Activated CD8-positive, alpha-beta T cell treated with anti-CD3 and anti-CD28 coated beads, Interleukin-2, amount 10 ng/mL, durations not matched to agents 7 days and 5 days (primary cell): Measurements from ENCODE around the gene PPP1R13B. TPM values are rescaled to one million over a fixed set of nuclear protein-coding genes. Genes with fewer than 3 reads are reported as not detected.

Experiments used
- ATAC-seq: fragments of 150-1000 bp; cut with Tn5 transposase; one replicate; pipeline ENCODE4 v1.10.0; 2021; ENCODE audit warnings: moderate library complexity
- CTCF ChIA-PET: fragments of 350-600 bp; sonication (Branson Sonifier 250); formaldehyde crosslinking; loops from one replicate; lab custom pipeline; 2021; ENCODE audit warnings: antibody characterized with exemption; lab: Charles Lee
- POLR2A ChIA-PET: fragments of 350-600 bp; sonication (Branson Sonifier 250); formaldehyde crosslinking; loops from one replicate; lab custom pipeline; 2021; ENCODE audit warnings: antibody characterized with exemption; lab: Charles Lee
- DNase-seq: peaks from one replicate; pipeline ENCODE4 v3.0.0-alpha.2; 2020
- H3K27ac Mint-ChIP-seq: one replicate; pipeline ENCODE4 v1.8.0; 2021; ENCODE audit warnings: mild to moderate bottlenecking, mixed read lengths
- H3K27me3 Mint-ChIP-seq: one replicate; pipeline ENCODE4 v1.8.0; 2021; ENCODE audit warnings: low read depth, mixed read lengths
- H3K36me3 Mint-ChIP-seq: one replicate; pipeline ENCODE4 v1.8.0; 2021; ENCODE audit warnings: low read depth, mixed read lengths
- H3K4me1 Mint-ChIP-seq: one replicate; pipeline ENCODE4 v1.8.0; 2021; ENCODE audit warnings: low read depth, mixed read lengths
- H3K4me3 Mint-ChIP-seq: one replicate; pipeline ENCODE4 v1.8.0; 2021; ENCODE audit warnings: mild to moderate bottlenecking, mixed read lengths
- H3K9me3 Mint-ChIP-seq: one replicate; pipeline ENCODE4 v1.8.0; 2022; ENCODE audit warnings: mixed read lengths; ENCODE audit not compliant: insufficient read depth
- total RNA-seq, 2 experiments: library from RNA; stranded (reverse); gene quantifications; one replicate each; pipeline ENCODE4 v1.2.3, GENCODE V29; 2021

The PPP1R13B gene
- total RNA-seq, 2 experiments from 2014 or later = 11.9 to 12.6 TPM

DNA sequence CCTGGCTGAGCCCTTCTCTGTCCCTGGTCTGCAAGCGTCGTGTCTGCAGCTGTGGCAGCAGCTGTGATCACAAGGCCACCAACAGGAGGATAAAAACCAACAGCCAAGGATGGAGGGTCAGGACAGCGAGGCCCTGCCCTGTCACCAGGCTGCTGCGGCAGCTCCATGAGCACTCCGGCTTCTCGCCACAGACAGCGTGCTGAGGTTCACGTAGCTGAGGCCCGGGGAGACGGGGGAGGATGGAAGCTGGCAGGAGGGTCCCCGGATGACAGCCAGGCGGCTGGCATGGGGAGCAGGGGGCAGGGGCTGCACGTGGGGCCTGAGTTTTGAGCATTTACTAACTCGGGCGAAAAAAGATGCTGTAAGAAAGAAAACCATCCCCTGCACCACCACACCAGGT is 137.6 kb downstream of the PPP1R13B start:
- Mint-ChIP-seq H3K9me3 (no peaks in the 10 kb centered on the region), H3K27me3 (no peaks in the 10 kb centered on the region), H3K36me3 (peaks cover 47% of the 10 kb centered on the region), H3K27ac (no peak overlapping the region), H3K4me1 (peaks cover 40% of the 10 kb centered on the region), H3K4me3 (no peak overlapping the region)
- POLR2A ChIA-PET = interaction anchor here (0.8 kb wide), 1 partner anchor 332 kb away, joined by 3 read pairs; no protein-coding TSS in a partner anchor
- CTCF ChIA-PET = interaction anchor here (0.6 kb wide), 1 partner anchor 202 kb away, joined by 3 read pairs; no protein-coding TSS in a partner anchor
- no peak for DNase-seq
- no peak for ATAC-seq

DNA sequence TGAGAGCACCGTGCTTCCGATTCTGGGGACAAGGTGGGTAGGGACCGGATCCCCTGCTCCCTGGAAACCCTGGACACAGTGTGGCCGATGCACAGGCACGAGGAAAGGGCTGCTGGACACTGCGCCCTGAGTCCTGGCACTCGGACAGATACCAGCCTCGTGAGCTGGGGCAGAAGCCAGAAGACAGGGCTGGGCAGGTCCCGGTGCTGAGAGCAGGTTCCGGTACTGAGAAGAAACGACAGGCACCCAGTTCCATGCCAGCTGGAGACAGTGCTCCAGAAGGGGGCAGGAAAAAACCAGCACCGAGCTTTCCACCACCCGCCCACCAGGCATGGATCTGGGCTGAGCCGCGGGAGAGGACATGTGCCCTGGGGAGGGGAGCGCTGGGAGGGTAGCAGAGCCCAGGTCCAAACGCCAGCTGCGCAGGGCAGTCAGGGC is 138.6 kb downstream of the PPP1R13B start:
- Mint-ChIP-seq H3K9me3 (no peaks in the 10 kb centered on the region), H3K36me3 (peaks cover 47% of the 10 kb centered on the region), H3K4me3 (no peak overlapping the region), H3K4me1 (peaks cover 35% of the 10 kb centered on the region), H3K27me3 (no peaks in the 10 kb centered on the region), H3K27ac (no peak overlapping the region)
- ATAC-seq = no peak
- CTCF ChIA-PET = no interaction called here
- no peak for DNase-seq
- POLR2A ChIA-PET = no interaction called here

DNA sequence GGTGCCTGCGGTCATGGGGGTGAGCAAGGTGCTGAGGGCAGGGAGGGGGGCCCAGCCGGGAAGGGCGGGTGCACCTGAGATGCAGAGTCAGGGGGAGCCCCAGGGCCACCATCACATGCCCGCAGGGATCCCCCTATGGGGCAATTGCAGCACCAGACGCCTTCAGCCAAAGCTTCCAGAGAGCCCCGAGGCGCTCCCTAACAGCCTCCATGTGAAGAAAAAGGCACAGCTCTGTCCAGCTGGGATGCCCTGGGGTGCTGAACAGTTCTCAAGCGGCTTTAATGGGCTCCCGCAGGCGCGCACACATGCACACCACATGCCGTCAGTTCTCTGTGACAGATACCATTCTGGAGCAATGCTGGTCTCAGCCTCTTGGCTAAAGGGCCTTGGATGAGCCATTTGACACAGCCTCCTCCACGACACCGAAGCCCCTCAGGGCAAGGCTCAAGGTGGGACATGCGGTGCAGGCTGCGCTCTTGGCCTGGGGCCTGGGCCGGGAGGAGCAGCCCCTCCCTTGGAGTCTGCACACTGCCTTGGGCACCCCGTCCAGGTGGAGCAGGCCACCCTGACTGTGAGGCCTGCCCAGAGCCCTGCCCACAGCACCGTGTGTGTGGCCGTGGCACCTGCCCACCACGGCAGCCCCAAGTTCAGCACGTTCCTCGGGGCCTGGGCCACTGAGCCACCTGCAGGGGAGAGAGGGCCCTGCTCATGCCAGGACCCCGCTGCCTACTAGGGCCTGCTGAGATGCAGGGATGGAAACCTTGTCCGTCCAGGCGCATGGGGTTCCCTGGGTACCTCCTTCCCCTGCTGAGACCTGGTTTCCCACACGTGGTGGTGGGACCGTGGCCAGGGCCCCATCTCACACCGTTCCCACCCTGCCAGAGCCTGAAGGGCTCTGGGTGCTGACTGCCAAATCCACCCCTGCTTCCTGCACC is 139.8 kb downstream of the PPP1R13B start:
- POLR2A ChIA-PET = no interaction called here
- Mint-ChIP-seq H3K9me3 (no peaks in the 10 kb centered on the region), H3K36me3 (peaks cover 47% of the 10 kb centered on the region), H3K27ac (peak overlapping the region; percentile 43), H3K4me1 (peaks cover 24% of the 10 kb centered on the region), H3K4me3 (no peak overlapping the region), H3K27me3 (no peaks in the 10 kb centered on the region)
- ATAC-seq (no peak), DNase-seq (no peak)
- CTCF ChIA-PET = no interaction called here

DNA sequence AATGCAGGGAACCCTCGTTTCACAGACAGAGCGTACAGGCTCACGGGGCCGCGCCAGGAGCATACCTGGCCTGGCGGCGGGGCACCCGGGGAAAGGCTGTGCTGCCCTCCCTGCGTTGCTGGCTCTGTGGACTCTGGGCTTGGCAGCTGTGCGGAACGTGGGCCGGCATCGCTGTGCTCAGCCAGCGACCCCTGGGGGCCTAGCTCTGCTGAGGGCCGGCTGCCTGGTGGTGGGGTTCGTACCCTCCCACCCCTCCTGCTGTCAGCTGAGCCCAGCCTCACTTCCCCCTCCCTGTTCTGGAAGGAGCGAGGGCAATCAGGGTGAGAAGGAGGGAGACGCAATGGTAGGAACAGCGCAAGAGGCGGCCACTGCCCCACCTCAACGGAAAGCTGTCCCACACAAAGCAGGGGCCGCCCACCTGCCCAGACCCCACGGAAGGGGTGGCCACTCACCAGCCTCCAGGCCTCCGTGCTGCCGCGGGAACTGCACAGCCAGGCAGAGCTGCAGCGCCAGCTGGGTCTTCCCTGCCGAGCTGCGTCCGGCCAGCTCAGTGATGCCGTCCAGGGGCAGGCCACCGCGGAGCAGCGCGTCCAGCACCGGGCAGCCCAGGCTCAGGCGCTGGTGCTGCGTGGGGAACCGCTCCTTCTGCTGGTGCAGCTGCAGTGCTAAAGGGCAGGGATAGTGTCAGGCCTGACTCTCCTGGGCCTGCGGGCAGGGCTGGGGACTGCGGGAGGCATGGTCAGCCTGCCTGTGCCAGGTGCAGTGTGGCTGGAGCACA is 140.6 kb downstream of the PPP1R13B start:
- Mint-ChIP-seq H3K4me1 (peaks cover 15% of the 10 kb centered on the region), H3K9me3 (no peaks in the 10 kb centered on the region), H3K36me3 (peaks cover 47% of the 10 kb centered on the region), H3K27ac (no peak overlapping the region), H3K27me3 (no peaks in the 10 kb centered on the region), H3K4me3 (no peak overlapping the region)
- DNase-seq (no peak), ATAC-seq (no peak)
- ChIA-PET POLR2A (interaction anchor here (0.8 to 1.9 kb wide), 2 partner anchors 8 to 22 kb away, joined by 3 to 8 read pairs; partner anchors contain the start of genes XRCC3 and ZFYVE21), CTCF (interaction anchor here (0.6 kb wide), 1 partner anchor 166 kb away, joined by 3 read pairs; no protein-coding TSS in a partner anchor)

DNA sequence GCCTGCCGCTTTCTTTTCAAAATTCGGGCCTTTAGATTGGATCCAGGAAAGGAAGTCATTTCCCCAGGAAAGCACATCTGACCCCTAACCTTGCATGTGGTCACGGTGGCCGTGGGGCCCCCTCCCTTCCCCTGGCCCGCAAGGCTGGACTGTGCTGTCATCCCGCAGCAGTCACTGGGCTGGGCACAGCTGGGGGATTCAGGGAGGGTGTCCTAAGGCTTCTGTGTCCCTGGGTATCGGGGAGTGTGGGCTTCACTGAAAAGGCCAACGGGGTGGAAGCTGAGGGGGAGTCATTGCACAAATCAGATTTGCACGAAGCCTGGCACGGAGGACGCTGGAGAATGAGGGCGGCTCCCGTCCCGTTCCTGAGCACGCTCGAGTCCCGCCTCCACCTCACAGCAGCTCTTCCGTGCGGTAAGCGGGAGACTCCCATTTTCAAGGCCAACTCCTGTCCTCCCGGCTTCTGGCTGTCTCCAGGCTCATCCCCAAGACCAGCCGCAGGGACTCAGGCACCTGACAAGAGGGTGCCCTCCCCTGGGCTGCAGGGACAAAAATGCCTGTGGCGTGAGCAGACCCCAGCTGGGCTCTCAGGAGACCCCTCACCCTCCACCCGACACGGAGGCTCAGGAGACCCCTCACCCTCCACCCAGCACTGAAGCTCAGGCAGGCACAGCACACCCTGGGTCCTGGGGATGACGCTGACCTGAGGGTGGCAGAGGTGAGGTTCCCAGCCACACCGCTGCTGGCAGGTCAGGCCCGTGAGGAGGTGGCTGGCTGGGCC is 141.7 kb downstream of the PPP1R13B start:
- ChIA-PET CTCF (no interaction called here), POLR2A (interaction anchor here (0.8 to 1.9 kb wide), 2 partner anchors 9 to 21 kb away, joined by 3 to 8 read pairs; partner anchors contain the start of genes XRCC3 and ZFYVE21)
- Mint-ChIP-seq H3K4me3 (no peak overlapping the region), H3K4me1 (peaks cover 11% of the 10 kb centered on the region), H3K27ac (no peak overlapping the region), H3K36me3 (peaks cover 43% of the 10 kb centered on the region), H3K27me3 (no peaks in the 10 kb centered on the region), H3K9me3 (no peaks in the 10 kb centered on the region)
- ATAC-seq (no peak), DNase-seq (no peak)

DNA sequence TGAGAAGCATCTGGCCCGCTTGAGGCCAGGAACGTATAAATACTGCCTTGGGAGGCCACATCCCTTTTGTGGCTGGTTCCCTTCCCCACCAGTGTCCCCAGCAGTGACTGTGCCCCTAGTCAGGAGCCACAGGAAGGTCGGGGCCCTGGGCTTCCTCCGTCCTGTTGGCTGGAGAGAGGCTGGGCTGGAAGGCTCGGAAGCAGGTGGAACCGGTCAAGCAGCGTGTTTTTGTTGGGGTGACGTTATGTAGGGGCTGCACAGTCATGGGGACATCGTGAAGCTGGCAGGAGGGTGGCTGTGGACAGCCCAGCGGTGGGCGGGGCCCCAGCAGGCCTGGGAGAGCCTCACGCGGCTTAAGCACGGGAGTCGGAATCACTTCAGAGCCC is 142.3 kb downstream of the PPP1R13B start:
- no peaks in the 10 kb centered on the region for H3K27me3 Mint-ChIP-seq
- H3K4me3 Mint-ChIP-seq = no peak overlapping the region
- CTCF ChIA-PET = no interaction called here
- no peak overlapping the region for H3K27ac Mint-ChIP-seq
- H3K9me3 Mint-ChIP-seq = no peaks in the 10 kb centered on the region
- DNase-seq (no peak), ATAC-seq (no peak)
- H3K4me1 Mint-ChIP-seq = peaks cover 11% of the 10 kb centered on the region
- POLR2A ChIA-PET = interaction anchor here (1.9 kb wide), 1 partner anchor 10 kb away, joined by 8 read pairs; the partner anchor contains the start of genes XRCC3 and ZFYVE21
- peaks cover 42% of the 10 kb centered on the region for H3K36me3 Mint-ChIP-seq

DNA sequence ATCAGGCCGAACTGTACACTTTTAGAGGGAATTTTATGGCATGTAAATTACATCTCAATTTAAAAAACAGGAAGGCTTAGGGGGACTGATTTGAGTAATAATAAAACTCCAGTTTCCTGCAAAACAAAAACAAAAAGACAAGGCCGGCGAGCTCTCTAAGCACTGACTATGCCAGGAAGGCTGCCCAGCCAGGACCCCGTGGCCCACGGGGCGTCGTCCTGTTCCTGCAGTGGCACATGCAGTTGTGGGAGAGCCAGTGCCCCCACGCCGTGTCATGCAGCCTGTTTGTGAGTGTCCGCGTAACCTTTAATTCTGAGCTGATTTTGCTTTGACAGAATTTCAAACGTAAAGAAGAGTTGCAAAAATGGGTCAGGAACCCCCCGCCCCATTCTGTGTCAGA is 142.7 kb downstream of the PPP1R13B start:
- ChIA-PET CTCF (no interaction called here), POLR2A (interaction anchor here (1.9 kb wide), 1 partner anchor 10 kb away, joined by 8 read pairs; the partner anchor contains the start of genes XRCC3 and ZFYVE21)
- H3K9me3 Mint-ChIP-seq = no peaks in the 10 kb centered on the region
- H3K36me3 Mint-ChIP-seq = peaks cover 42% of the 10 kb centered on the region
- no peak overlapping the region for H3K27ac Mint-ChIP-seq
- no peaks in the 10 kb centered on the region for H3K27me3 Mint-ChIP-seq
- H3K4me1 Mint-ChIP-seq = peaks cover 11% of the 10 kb centered on the region
- no peak for DNase-seq
- ATAC-seq = no peak
- no peak overlapping the region for H3K4me3 Mint-ChIP-seq

DNA sequence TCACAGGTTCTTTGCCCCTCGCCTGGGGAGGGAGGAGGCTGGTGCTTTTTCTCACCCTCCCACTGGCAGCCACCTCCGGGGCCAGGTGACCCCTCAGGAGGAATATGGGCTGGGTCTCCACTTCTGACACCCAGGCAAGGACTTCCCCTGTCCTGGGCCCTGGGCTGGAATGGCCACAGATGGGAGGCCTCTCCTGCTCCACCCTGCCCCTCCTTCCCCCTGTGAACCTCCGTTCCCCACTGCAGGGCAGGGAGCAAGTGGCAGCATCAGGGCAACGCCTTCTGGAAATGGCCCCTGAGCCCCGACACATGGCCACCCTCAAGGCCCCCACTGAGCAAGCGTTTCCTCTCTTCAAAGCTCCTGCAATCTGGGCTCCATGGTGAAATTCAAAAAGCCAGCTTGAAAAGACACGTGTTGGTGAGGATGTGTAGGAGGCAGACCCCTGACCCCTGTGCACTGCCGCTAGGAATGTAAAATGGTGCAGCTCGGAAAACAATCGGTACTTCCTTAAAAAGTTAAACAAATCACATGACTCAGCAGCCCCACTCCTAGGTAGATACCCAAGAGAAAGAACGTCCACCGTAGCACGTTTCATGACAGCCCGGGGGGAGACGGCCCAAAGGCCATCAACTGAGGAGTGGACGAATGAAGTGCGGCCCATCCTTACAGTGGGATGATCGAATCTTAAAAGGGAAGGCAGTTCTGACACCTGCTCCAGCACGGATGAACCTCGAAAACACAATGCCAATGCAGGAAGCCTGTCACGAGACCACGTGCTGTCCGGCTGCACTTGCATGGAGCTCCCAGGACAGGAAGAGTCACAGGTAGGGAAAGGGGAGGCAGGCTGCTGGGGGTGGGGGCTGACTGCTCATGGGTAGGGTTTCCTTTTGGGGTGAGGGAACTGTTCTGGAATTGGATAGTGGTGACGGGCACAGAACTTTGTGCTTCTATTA is 143.7 kb downstream of the PPP1R13B start:
- POLR2A ChIA-PET = no interaction called here
- no peak for ATAC-seq
- Mint-ChIP-seq H3K27me3 (no peaks in the 10 kb centered on the region), H3K4me3 (no peak overlapping the region), H3K9me3 (no peaks in the 10 kb centered on the region), H3K4me1 (peaks cover 11% of the 10 kb centered on the region), H3K36me3 (peaks cover 38% of the 10 kb centered on the region), H3K27ac (peak overlapping the region; percentile 10)
- DNase-seq = no peak
- CTCF ChIA-PET = no interaction called here

DNA sequence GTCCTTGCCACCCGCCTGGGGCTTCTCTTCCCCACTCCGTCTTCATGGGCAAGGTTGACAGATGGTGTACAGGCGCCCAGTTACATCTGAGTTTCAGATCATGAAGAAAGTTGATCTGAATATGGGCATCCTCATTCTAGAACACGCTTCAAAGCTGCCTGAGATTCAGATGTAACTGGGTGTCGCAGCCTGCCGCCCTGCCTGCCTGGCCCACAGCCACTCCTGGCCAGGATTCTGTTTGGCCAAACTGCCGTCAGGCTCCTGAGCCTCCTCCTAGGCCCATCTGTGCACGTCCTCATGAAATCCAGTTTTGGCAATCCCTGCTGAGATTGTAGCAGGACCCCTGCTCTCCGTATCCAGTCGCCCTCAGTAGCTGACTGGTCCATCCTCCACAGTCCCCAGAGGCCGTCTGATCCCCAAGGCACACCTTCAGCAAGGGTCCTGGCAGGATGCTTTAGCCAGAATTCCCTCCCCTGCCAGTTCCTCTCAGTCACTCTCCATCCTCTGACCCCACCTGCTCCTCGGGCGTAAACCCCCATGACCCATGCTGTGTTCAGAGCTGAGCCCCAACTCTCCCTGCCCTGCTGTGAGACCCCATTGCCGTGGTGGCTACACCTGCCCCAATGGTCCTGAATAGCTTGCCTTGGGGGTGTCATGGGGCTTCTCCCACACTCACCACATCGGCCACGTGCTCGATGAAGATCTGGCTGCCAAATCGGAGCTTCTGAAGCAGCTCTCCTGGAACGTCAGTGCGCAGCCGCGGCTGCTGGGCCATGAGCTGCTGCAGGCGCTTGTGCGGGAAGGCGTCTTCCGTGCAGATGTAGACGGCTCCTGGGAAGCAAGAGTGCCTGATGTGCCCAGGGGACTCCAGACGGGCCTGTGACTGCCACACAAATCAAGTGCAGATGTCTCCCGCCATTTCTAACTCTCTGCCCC is 144.6 kb downstream of the PPP1R13B start:
- no peaks in the 10 kb centered on the region for H3K9me3 Mint-ChIP-seq
- DNase-seq (no peak), ATAC-seq (no peak)
- no peak overlapping the region for H3K4me3 Mint-ChIP-seq
- H3K36me3 Mint-ChIP-seq = peaks cover 34% of the 10 kb centered on the region
- ChIA-PET POLR2A (no interaction called here), CTCF (no interaction called here)
- no peaks in the 10 kb centered on the region for H3K27me3 Mint-ChIP-seq
- H3K27ac Mint-ChIP-seq = no peak overlapping the region
- H3K4me1 Mint-ChIP-seq = peaks cover 11% of the 10 kb centered on the region

DNA sequence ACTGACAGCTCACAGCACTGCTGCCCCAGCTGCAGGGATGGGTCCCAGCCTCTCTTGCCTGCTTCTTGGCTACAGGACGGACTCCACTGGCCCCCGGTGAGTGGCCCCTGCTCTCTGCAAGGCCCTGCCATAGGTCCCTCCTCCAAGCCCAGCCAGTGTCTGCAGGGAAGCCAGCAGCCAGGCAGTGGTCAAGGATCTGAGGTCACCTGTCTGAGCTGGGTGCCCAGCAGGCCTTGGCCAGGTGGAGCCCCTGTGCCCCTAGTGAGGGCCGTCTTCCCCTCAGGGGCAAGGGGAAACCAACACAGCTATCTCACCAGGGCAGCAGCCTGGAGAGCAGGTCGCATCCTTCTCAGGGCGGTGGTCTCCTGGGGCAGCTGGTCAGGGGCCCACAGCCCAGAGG is 145.3 kb downstream of the PPP1R13B start:
- ATAC-seq (no peak), DNase-seq (no peak)
- Mint-ChIP-seq H3K9me3 (no peaks in the 10 kb centered on the region), H3K4me3 (no peak overlapping the region), H3K4me1 (peaks cover 11% of the 10 kb centered on the region), H3K27ac (no peak overlapping the region), H3K27me3 (no peaks in the 10 kb centered on the region), H3K36me3 (peaks cover 37% of the 10 kb centered on the region)
- ChIA-PET CTCF (no interaction called here), POLR2A (no interaction called here)
